IPS-18a (cell line): Measurements from ENCODE around the gene CCDC144A.
"Not testable (repeated sequence)": the region's sequence is repeated elsewhere in the genome, so short reads cannot be mapped to it uniquely, and the experiment has no call there.

Experiments used
- H3K27ac ChIP-seq: one replicate; pipeline ENCODE4 v1.5.1; 2013; ENCODE audit warnings: low read length
- H3K27me3 ChIP-seq: one replicate; pipeline ENCODE4 v1.6.1; 2013; ENCODE audit warnings: mild to moderate bottlenecking, low read length; ENCODE audit not compliant: control insufficient read depth, insufficient read depth
- H3K36me3 ChIP-seq: one replicate; pipeline ENCODE4 v1.6.1; 2013; ENCODE audit warnings: low read depth, low read length; ENCODE audit not compliant: control insufficient read depth
- H3K4me1 ChIP-seq: one replicate; pipeline ENCODE4 v1.6.1; 2013; ENCODE audit warnings: low read depth, low read length; ENCODE audit not compliant: control insufficient read depth
- H3K4me3 ChIP-seq: one replicate; pipeline ENCODE4 v1.5.1; 2013; ENCODE audit warnings: low read length
- H3K9ac ChIP-seq: one replicate; pipeline ENCODE4 v1.6.1; 2013; ENCODE audit warnings: mild to moderate bottlenecking, low read length, moderate library complexity
- H3K9me3 ChIP-seq: one replicate; pipeline ENCODE4 v1.6.1; 2013; ENCODE audit warnings: low read depth, low read length; ENCODE audit not compliant: control insufficient read depth

Gene CCDC144A

DNA sequence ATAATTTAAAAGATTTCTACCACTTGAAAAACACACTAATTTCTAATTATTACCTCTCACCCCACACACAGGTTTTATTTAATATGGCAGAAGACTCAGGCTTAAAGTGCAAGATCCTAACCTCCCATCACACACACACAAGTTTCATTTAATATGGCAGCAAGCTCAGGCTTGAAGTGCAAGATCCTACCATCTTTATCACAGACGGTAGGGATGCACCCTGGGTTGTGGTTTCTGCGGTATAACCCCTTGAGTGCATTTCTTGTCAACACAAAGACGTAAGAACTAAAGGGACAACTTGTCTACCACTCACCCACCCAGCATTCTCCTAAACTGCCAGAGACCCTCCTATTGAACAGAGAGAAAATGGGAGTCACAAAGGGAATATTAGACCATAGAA is 68.1 kb downstream of the CCDC144A start:
- H3K36me3 ChIP-seq, H3K4me1 ChIP-seq, H3K9me3 ChIP-seq: not testable (repeated sequence)

DNA sequence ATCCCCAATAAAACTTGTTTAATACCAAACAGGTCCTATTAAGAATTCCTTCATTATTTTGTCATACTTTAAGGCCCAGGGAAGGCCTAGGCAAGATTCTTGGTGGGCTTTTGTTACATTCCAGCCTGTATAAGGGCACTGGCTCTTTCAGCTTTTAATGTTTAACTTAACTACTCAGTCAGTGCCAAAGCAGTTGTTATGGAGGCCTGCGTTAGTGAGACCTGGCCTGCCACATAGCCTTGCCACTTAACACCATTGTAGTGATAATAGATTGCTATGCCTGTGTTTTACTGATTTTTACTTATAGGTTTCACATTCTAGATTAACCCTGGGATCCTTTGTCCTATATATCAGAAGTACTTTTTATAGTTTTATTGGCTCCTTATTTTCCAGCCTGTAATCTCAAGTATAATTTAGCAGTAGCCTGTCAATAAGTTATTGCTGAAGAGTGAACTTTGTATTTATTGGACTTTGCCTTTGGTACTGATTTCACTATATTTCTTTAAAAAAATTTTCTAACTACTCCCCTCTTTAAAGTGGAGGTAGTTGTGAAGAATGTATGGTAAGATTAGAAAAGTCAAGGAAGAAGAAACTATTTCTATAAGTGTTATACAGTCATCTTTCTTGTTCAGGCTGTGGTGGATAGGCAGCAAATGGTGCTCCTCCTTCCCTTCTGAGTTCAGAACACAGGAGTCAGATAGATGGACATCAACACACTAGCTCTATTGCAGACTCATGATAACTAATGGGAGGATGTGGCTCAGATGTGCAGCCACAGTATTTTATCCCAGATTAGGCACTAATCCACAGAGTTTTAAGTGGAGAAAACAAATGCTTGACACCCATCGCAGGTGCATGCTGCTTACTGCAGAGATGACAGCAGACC is 78.5 kb downstream of the CCDC144A start:
- H3K4me1 ChIP-seq, H3K9me3 ChIP-seq, H3K27me3 ChIP-seq, H3K9ac ChIP-seq, H3K27ac ChIP-seq, H3K4me3 ChIP-seq, H3K36me3 ChIP-seq: not testable (repeated sequence)

More for the DNA sequence above, 68.1 kb downstream of the CCDC144A start:
- H3K9ac ChIP-seq, H3K4me3 ChIP-seq, H3K27me3 ChIP-seq, H3K27ac ChIP-seq: not testable (repeated sequence)

DNA sequence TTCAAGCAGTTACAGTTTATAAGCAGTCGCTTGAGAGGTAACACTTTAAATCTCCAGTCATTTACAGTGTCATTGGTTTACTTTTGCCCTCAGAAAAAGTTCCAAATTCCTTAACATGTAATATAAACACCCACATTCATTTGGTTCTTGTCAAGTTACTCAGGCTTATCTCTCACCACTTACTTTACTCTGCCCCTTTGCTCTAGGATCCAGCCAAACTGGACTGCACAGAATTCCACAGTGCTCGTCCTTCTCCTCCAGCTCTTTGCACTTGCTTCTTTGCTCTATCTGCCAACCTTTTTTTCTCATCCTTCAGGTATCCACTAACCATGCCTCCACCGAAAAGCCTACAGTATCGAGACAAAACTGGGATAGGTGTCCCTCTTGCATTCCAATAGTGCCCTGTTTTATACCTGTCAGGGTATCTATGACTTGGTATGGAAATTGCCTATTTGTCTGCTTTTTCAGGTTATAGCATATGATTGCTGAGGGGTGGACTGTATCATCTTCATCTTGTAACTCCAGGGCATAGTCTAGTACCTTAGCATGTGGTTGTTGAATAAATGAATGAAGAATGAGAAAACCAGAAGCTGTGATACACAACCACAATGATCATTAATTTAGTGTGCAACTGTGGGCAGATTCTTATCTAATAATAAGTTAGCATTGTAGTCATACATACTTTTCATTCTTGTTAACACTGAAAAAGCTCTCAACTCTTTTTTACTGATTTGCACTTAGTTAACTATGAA is 82.5 kb downstream of the CCDC144A start:
- H3K4me1 ChIP-seq, H3K9ac ChIP-seq, H3K9me3 ChIP-seq, H3K36me3 ChIP-seq, H3K27me3 ChIP-seq, H3K4me3 ChIP-seq, H3K27ac ChIP-seq: not testable (repeated sequence)

DNA sequence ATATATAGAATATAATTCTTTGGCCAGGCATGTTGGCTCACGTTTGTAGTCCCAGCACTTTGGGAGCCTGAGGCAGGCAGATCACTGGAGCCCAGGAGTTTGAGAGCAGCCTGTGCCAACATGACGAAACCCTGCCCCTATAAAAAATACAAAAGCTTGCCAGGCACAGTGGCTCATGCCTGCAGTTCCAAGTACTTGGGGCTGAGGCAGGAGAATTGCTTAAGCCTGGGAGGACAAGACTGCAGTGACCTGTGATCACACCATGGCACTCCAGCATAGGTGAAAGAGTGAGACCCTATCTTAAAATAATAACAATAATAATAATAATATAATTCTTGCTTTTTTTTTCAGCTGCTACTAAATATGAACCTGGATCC is 83.1 kb downstream of the CCDC144A start:
- not testable (repeated sequence) for H3K9me3 ChIP-seq, H3K9ac ChIP-seq, H3K36me3 ChIP-seq, H3K4me1 ChIP-seq, H3K27me3 ChIP-seq, H3K27ac ChIP-seq, H3K4me3 ChIP-seq

DNA sequence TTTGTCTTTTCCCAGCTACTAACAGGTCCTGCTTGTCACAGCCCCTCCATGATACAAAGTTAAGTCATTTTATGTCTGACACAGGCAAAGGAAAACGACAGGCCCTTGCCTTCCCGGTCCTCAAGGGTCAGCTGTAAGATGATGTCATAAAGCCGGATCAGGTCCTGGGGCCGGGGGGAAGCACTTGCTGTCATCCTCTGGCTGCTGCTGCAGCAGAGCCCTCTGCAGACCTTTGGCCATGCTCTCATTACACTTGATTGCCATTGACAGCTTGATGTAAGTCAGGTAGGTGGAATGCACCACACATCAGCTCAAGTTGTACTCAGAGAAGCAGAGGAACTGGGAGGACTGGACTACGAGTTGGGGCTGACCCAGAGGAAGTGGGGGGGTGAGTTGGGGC is 97.8 kb downstream of the CCDC144A start:
- H3K27me3 ChIP-seq, H3K27ac ChIP-seq, H3K36me3 ChIP-seq, H3K9me3 ChIP-seq, H3K4me3 ChIP-seq, H3K9ac ChIP-seq, H3K4me1 ChIP-seq: not testable (repeated sequence)

DNA sequence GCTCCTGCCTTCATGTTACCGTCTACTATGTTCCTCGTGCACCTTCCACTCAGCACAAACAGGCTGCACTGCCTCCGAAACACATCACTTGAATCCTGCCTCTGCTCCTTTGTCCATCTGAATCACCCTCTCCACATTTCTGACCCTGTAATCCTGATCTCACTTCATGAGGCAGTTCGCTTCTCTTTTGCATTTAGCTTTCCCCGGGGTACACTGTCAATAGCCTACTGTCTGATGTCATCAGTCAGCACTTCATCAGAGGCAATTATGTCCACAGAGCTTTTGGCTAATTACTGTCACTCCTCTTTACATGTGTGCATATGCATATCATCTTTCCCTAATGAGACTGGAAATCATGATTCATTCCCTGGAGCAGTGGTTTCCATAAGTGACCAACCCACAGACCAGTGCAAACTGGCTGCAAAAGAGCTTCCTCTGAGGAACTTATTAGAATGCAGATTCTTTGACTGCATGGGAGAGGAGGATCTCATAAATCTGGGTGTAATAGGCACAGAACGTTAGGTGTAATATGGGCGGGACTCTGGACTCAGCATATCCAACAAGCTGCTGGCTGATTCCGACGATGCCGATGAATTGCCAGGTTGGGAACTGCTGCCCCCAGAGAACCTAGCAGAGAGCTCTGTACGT is 99.0 kb downstream of the CCDC144A start:
- not testable (repeated sequence) for H3K9me3 ChIP-seq, H3K36me3 ChIP-seq, H3K4me3 ChIP-seq, H3K9ac ChIP-seq, H3K27ac ChIP-seq, H3K4me1 ChIP-seq, H3K27me3 ChIP-seq

DNA sequence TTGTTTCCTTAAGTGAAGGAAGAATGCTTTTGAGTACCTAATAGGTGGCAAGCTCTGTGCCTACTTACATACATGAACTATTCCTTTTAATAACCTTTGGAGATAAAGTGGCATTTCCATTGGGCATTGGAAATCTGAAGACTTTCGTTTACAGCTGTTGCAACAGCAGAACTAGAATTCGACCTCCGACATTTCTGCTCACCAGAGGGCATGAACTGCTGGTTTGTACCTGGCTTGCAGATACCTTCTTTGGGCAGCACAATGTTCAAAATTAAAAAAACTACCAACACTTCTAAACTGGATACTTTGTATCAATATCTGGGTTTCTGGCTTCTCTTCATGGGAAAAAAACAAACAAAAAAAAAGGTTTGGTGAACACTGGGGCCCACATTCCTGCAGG is 99.6 kb downstream of the CCDC144A start:
- not testable (repeated sequence) for H3K36me3 ChIP-seq, H3K9me3 ChIP-seq, H3K4me3 ChIP-seq, H3K27me3 ChIP-seq, H3K9ac ChIP-seq, H3K4me1 ChIP-seq, H3K27ac ChIP-seq

DNA sequence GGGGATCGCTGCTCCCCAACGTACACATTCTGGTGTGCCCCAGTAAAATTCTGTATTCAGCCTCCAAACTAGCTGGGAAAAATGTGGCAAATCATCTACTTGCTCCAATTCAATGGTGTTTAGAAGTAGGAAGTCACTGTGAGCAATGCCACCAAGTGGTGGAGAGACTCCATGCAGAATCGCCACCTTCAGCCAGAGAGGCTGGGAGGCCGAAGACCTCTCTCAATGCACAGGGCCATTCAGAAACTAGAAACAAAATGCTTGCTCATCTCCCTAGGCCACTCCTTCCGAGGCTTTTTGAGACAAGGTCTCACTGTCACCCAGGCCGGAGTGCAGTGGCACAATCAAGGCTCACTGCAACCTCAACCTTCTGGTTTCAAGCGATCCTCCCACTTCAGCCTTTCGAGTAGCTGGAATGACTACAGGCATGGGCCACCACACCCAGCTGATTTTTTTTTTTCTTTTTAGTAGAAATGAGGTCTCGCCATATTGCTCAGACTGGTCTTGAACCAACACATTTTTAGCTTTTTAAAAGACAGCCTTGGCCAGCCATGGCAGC is 100.4 kb downstream of the CCDC144A start:
- not testable (repeated sequence) for H3K4me1 ChIP-seq, H3K9ac ChIP-seq, H3K4me3 ChIP-seq, H3K36me3 ChIP-seq, H3K27ac ChIP-seq, H3K27me3 ChIP-seq, H3K9me3 ChIP-seq

DNA sequence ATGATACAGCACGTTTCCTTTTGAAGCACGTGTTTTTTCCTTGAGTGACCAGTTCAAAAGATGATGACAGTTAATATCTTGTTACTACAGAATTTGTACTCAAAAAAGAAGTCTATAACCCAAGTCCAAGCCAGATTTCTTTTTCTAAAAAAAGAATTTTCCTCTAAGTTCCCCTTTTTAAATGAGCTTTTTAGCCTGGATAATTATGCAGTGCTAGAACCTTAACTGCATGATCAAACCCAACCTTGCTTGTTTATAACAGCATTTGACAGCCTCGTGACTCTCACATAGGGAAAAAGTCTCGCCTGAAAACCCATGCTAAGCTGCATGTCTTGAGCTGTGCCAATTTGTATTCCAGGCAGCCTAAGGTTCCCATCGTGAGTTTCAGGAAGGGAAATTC is 104.2 kb downstream of the CCDC144A start:
- not testable (repeated sequence) for H3K36me3 ChIP-seq, H3K4me3 ChIP-seq, H3K4me1 ChIP-seq, H3K27ac ChIP-seq, H3K27me3 ChIP-seq, H3K9ac ChIP-seq, H3K9me3 ChIP-seq

DNA sequence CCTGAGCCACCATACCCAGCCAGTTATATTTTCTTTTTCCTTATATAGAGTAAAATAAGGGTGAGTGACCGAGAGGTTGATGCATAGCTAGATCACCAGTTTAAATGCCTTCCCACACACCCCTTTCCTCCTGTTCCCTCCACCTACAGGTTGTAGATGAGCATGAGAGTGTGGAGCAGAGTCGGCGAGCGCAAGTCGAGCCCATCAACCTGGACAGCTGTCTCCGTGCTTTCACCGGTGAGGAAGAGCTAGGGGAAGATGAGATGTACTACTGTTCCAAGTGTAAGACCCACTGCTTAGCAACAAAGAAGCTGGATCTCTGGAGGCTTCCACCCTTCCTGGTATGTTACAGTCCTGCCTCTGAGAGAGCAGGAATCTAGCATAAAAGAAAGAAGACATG is 105.9 kb downstream of the CCDC144A start:
- H3K36me3 ChIP-seq, H3K4me1 ChIP-seq, H3K27me3 ChIP-seq, H3K4me3 ChIP-seq, H3K27ac ChIP-seq, H3K9ac ChIP-seq, H3K9me3 ChIP-seq: not testable (repeated sequence)

DNA sequence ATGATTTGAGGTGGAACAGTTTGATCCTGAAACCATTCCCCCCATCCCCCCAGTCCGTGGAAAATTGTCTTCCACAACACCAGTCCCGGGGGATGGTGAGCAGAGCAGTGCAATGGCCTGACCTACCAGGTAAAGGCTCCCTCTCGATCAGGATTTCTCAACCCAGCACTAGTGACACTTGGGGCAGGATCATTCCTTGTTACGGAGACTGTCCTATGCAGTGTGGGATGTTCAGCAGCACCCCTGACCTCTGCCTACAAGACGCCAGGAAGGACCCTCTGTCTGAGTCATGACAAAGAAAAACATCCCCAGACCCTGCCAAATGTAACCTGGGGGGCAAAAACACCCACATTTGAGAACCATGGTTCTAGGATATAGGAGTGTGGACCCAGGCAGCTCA is 114.8 kb downstream of the CCDC144A start:
- not testable (repeated sequence) for H3K27me3 ChIP-seq, H3K9me3 ChIP-seq, H3K9ac ChIP-seq, H3K4me1 ChIP-seq, H3K4me3 ChIP-seq, H3K36me3 ChIP-seq, H3K27ac ChIP-seq
